Measurements from ENCODE around the gene POLR1E.

- TF ChIP-seq CTCF (IDR thresholded peaks at IDR 0.05; ENCODE audit: low read depth, low read length) (no peak), POLR2A (IDR thresholded peaks at IDR 0.05; ENCODE audit: extremely low read depth, insufficient read length) (no peak)
Measured at GRCh38 chr9:37499297-37499696, 13.5 kb downstream of the POLR1E start.

Measured in NB4 (cell line).